ENCODE measurements around the gene AKAP8L.
"Not testable (repeated sequence)": the region's sequence is repeated elsewhere in the genome, so short reads cannot be mapped to it uniquely, and the experiment has no call there.

The AKAP8L gene

DNA sequence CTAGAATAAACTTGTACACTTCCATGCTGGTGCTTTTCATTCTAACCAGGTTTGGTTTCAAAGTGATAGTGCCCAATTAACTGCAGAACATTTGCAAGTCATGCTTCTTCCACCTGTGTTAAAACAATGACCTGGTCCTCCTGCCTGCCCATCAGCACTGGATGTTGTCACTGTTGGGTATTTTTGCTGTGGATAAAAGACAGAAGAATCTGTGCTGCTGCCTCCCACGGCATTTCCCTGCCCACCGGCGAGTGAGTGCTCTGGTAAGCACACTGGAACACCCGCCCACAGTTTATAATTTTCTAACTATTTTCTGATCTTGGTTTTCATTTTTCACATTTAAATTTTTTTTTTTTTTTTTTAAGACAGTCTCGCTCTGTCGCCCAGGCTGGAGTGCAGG is 36.9 kb downstream of the AKAP8L start:
- DNase-seq (ENCODE audit: low read depth in 2 of 2): no peak

DNA sequence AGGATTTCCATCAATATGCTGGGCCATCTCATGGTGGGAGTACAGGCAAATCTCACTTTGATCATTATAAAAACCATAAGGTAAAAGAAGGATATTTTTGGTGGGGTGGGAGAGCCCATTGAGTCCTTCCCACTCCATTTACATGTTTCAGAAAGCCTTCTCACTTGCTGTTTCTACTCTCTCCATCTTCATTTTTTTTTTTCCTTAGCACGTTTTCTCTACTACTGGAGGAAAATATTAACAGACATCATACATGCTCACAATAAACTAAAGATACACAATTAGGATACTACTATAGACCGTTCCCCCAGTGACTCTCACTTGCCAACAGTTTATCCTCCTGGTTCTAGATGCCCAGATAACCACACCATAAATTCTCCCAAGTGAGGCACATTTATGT is 37.4 kb downstream of the AKAP8L start:
- no peak for DNase-seq (ENCODE audit: low read depth in 2 of 2)

- no peak for DNase-seq (ENCODE audit: low read depth in 2 of 2)
Measured at GRCh38 chr19:15379999-15380647, 38.7 kb downstream of the AKAP8L start.

DNA sequence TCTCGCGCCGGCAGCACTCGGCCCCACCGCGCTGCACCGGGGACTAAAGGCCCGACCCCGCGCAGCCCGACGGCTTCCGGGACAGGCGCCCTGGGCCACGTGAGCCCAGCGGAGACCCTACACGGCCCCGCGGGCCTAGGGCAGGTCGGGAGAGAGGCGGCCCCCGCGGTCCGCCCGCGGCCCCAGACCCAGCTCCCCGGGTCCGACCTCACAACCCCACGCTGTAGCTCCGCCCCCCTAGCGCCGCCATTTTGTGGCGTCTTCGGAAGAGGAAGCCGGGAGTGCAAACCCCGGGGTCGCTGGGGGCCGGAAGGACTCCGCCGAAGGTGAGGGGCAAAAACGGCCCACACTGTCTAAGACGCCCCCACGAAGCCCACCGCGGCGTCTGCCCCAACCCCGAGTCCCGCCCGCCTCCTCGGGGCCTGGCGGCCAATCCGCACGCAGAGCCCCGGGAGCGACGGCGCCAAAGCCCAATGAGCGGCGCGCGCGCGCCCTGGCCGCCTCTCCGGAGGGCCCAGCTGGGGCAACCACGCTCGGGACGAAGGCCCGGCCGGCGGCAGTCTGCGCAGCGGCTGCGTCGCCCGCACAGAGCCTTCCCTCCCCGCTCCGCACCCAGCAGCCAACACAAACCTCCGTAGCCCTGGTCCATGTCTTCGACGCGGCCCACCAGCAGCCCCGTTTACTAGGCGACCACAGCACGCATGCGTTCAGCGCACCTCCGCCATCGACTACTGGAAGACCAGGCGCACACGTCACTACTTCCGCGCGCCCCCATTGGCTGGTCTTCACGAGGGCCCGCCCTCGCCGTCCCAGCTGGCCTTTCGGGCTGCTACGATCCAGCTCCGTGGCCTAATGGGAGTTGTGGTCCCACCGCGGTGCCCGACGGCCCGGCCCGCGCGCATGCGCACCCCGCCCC is 39.4 kb downstream of the AKAP8L start, which contains the start of gene AKAP8:
TSS of gene AKAP8 (minus strand) at position 705 of the 916 bp plus-strand sequence. CDS start at position 649, 56 bp downstream.
- peak; percentile 97 to 98 for DNase-seq (ENCODE audit: low read depth in 2 of 2)

DNA sequence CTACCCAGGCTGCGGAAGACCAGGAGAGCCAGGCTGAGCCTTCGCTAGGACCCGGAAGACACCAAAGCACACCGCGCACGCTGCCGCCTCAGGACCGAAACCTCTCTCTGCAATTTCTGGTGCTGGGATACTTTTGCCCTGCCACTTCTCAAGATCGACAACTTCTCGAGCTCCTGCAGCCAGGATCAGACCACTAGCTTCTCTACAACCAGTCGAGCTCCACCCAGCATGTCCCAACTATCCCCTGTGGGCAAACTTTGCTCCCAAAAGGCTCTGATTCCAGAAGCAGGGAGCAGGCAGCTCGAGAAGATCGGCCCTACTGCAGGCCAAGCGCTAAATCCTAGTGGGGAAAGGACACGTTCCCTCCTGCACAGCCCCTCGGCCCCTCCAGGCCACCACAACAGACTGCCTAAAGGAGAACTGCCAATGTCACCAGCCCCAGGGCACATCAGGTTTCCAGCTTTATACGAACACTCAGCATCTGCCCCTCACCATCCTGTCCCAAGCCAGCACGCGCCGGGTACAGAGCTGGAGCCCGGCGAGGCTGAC is 40.2 kb downstream of the AKAP8L start:
- no peak for DNase-seq (ENCODE audit: low read depth in 2 of 2)

DNA sequence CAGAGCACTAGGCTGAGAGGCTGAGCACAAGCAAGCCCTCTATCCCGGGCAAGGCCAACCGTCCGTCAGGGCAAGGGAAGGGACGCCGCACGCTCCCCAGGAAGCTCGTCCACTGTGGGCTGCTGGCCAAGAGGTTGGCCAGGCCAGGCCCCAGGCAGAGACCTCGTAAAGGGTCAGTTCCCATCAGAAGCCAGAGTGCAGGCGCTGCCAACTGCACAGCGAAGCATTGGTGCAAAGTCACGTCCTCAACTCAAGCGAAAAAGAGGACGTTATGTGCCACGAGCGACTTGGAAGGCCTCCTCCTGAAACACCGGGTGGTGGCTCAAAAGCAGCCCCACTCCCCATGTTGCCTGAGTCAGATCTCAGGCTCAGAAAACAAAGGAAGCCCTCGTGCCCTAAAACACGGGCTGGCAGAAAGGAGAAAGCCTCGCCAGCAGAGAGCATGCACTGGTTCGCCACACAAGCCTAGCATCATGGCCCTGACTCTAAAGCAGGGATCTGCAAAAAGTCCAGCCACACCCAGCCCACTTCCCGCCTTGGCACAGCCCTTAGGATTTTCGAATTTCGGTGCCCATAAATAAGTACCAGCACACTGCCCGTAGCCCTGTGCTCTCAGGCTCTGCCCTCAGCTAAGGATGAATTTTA is 43.9 kb downstream of the AKAP8L start:
- DNase-seq (ENCODE audit: low read depth in 2 of 2): no peak

GRCh38 chr19:15374105-15374651 is 44.6 kb downstream of the AKAP8L start:
- DNase-seq (ENCODE audit: low read depth in 2 of 2): no peak

GRCh38 chr19:15373644-15374043 is 45.1 kb downstream of the AKAP8L start:
- DNase-seq (ENCODE audit: low read depth in 2 of 2): no peak

- DNase-seq (ENCODE audit: low read depth in 2 of 2): no peak
Measured at GRCh38 chr19:15372891-15373301, 45.9 kb downstream of the AKAP8L start.

DNA sequence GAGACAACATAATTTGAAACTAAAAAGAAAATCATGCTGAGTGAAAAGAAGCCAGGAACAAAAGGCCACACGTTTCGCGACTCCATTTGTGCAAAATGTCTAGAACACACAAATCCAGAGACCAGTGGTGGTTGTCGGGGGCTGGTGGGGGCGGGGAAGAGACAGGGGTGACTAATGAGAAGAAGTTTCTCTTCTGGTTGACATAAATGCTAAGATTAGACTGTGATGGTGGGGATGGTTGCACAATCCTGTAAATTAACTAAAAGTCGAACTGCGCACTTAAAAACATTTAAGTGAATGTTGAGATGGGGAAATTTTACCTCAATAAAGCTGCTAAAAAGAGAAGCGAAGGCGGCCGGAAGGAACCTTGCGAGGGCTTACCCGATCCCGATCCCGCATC is 46.3 kb downstream of the AKAP8L start:
- DNase-seq (ENCODE audit: low read depth in 2 of 2): no peak

DNA sequence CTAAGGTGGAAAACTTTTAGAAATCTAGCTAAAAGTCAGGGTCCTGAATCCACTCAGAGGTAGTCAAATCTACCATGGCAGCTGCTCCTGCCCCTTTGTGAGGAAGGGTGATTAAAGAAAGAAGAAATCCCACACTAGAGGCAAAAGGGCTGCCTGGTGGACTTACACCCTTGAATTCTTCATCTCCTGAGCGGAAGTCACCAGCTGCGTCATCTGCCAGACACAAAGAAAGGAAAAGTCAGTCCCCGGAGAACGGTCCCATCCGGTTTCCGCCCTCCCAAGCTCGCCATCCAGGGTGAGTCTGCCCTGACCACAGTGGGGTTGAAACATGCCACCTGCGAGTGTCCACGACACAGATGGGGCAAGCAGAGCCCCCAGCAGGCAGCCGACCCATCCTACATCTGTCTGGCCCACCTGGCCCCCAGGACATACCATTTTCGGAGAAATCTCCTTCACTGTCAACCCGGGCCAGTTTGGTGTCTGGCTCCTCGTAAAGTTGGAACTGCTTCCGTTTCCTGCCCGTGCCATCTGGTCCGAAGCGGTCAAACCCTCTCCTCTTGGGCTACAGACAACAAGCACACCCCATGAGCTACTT is 46.9 kb downstream of the AKAP8L start:
- DNase-seq (ENCODE audit: low read depth in 2 of 2): no peak

DNA sequence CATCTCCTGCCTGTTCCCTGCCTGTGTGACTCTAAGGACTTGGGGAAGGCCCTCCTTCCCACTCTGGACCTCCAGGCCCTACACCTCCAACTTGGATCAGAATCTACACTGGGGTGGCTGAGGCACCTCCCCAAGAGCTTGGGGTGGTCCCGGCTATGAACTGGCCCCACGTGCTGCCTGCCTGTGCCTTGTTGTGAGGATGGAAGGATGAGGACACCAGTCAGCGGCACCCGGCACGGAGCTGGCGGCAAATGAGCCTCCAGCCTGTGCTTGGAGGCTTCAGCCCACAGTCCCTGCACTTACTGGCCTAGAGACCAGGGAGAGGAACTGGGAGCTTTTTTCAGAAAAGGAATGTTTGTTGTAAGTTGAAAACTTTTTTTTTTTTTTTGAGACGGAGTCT is 47.7 kb downstream of the AKAP8L start:
- no peak for DNase-seq (ENCODE audit: low read depth in 2 of 2)

DNA sequence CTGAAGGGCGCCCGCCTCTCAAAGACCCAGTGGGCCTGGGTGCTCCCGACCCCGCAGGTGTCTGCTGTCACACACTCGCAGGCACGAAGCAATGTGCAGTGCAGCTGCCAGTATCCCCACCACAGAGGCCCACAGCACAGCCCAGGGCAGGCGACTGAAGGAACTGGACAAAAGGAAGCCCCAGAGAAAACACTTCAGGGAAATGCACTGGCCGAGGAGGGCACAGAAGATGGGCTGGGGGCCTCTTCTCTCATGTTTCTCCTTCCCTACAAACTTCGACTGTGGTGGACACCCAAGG is 49.2 kb downstream of the AKAP8L start:
- DNase-seq (ENCODE audit: low read depth in 2 of 2): no peak

- DNase-seq (ENCODE audit: low read depth in 2 of 2): no peak
Measured at GRCh38 chr19:15368798-15369593, 49.8 kb downstream of the AKAP8L start.

DNA sequence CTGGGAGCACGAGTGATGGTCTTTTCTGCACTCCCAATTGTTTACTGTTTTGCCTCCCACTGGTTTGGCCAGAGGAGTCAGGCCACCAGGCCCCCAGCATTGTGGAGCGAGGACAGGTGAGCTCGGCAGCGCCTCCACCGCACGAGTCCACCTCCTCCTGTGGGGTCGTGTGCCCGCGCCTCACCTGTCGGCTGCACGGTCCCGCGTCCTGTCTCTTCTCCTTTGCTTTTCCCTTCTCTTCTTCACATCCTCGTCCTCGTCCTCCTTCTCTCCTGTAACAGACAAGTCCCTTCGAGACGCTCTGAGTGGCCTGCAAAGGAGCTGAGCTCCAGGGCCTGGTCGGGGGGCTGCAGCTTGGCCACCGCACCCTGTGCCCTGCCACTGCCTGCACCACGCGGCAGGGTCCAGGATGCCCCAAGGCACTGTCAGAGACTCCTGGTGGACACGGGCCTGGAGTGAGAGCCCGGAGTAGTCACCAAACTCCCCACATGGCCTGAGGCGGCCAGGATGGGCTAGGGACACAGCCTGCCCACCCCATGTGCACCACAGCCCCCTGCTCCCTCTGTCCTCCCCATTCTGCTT is 50.6 kb downstream of the AKAP8L start:
- DNase-seq (ENCODE audit: low read depth in 2 of 2): no peak

DNA sequence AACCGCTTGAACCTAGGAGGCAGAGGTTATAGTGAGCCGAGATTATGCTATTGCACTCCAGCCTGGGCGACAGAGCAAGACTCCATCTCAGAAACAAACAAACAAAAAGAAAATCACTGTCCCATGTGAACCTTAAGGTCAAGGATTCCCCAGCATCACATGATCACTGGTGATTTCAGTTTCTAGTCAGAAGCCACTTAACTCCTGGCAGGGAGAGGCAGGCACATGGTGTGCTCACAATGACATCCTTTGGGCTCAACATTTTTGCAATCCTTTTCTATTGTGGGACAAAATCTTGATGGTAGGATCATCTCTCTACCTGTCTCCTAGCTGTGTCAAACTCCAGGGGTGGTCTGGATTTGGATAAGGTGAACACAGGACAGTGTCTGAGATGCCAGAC is 51.3 kb downstream of the AKAP8L start:
- no peak for DNase-seq (ENCODE audit: low read depth in 2 of 2)

DNA sequence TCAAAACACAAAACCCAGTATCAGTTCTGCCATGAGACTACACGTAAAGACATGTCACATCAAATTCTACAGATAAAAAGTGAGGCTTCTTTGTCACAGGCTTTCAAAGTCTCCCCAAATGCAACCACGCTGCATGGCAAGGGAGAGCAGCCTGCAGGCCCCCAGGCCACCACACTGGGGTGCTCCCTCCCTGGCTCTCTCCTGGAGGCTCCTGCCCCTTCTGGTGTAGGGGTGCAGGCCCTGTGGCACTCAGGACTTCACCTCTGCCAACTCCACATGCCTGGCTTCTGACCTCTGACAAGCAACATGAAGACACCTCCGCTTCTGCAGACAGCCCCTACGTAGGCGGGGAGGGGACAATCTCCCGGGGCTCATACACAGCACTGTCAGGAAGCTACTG is 53.5 kb downstream of the AKAP8L start:
- no peak for DNase-seq (ENCODE audit: low read depth in 2 of 2)

DNA sequence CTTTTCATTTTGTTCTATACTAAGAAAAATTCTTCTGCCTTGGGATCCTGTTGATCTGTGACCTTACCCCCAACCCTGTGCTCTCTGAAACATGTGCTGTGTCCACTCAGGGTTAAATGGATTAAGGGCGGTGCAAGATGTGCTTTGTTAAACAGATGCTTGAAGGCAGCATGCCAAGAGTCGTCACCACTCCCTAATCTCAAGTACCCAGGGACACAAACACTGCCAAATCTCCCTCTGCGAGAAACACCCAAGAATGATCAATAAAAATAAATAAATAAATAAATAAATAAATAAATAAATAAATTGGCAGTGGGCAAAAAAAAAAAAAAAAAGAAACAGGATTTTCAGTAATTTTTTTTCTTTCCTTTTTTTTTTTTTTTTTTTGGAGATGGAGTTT is 55.0 kb downstream of the AKAP8L start:
- DNase-seq (ENCODE audit: low read depth in 2 of 2): not testable (repeated sequence)

DNA sequence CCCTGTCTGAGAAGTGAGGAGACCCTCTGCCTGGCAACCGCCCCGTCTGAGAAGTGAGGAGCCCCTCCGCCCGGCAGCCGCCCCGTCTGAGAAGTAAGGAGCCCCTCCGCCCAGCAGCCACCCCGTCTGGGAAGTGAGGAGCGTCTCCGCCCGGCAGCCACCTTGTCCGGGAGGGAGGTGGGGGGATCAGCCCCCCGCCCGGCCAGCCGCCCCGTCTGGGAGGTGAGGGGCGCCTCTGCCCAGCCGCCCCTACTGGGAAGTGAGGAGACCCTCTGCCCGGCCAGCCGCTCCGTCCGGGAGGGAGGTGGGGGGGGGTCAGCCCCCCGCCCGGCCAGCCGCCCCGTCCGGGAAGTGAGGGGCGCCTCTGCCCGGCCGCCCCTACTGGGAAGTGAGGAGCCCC is 55.7 kb downstream of the AKAP8L start:
- DNase-seq (ENCODE audit: low read depth in 2 of 2): not testable (repeated sequence)

DNA sequence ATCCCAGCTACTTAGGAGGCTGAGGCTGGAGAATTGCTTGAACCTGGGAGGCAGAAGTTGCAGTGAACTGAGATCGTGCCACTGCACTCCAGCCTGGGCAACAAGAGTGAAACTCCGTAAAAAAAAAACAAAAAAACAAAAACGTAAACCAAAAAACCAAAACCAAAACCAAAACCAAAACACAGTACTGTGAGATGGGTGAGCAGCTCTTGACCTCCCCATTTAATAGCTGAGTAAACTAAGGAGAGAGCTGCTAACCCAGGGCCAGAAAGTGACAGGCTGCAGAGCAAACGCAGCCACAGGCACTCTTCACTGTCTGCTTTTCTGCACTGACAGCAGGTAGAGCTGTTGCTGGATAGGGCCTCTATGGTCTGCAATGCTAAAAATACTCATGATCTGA is 58.8 kb downstream of the AKAP8L start:
- DNase-seq (ENCODE audit: low read depth in 2 of 2): not testable (repeated sequence)

DNA sequence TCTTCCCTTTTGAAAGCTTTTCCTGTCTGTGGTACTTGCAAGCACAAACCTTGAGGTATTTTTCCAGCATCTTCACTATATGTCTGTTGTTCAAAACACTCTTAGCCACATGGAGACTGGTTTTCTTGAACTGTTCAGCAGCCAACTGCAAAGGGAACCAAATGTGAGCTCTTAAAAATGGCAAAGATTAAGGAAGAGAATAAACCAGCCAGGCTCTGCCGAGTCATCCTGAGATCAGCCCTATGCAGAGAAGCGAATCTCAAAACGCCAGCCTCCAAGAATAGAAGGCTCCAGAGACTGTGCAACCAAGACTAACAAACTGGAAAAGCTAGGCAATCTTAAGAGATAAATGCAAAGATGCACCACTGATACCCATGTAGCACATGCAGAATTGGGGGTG is 59.9 kb downstream of the AKAP8L start:
- no peak for DNase-seq (ENCODE audit: low read depth in 2 of 2)
